Measurements from ENCODE around the gene FSTL4.

GRCh38 chr5:133428072-133428660 lies 184.2 kb downstream of the FSTL4 start:
- TF ChIP-seq EZH2 (optimal IDR thresholded peaks at IDR 0.05; ENCODE audit: low read depth, low read length), result no peak
- no peak for TF ChIP-seq CTCF (IDR thresholded peaks at IDR 0.05; ENCODE audit: low read length)
